Retinal pigment epithelial cell (primary cell): ENCODE results near the gene CMTM4.

ENCODE experiments used
- DNase-seq: peaks from one replicate; pipeline ENCODE4 v3.0.0-alpha.2; 2010; ENCODE audit warnings: low read depth
- H3K4me3 ChIP-seq: 2 replicates; pipeline ENCODE4 v1.5.1; 2011; ENCODE audit warnings: mild to moderate bottlenecking, low read length, control low read depth, moderate library complexity
- TF ChIP-seq, protein P1 (sequence below): conservative IDR thresholded peaks from 2 replicates; pipeline ENCODE4 v1.5.1; 2011; ENCODE audit warnings: low read depth, low read length, control low read depth, inconsistent platforms

The CMTM4 gene

DNA sequence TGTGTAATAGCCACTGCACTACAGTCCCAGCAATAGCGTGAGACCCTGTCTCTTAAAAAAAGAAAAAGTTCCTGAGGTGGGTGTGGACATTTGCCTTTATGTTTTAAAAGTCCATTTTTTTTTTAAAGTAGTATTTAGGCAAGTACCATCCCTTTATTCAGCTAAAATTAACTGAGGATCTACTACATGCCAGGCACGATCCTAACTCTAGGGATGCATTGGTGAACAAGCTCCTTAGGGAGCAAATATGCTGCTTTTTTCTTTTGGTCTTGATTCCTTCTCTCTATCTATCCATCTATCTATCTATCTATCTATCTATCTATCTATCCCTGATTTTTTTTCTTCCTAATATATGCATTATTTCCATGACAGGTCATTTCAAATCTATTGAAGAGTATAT is 47.4 kb downstream of the CMTM4 start:
- no peak overlapping the region for H3K4me3 ChIP-seq
- TF ChIP-seq, protein P1, sequence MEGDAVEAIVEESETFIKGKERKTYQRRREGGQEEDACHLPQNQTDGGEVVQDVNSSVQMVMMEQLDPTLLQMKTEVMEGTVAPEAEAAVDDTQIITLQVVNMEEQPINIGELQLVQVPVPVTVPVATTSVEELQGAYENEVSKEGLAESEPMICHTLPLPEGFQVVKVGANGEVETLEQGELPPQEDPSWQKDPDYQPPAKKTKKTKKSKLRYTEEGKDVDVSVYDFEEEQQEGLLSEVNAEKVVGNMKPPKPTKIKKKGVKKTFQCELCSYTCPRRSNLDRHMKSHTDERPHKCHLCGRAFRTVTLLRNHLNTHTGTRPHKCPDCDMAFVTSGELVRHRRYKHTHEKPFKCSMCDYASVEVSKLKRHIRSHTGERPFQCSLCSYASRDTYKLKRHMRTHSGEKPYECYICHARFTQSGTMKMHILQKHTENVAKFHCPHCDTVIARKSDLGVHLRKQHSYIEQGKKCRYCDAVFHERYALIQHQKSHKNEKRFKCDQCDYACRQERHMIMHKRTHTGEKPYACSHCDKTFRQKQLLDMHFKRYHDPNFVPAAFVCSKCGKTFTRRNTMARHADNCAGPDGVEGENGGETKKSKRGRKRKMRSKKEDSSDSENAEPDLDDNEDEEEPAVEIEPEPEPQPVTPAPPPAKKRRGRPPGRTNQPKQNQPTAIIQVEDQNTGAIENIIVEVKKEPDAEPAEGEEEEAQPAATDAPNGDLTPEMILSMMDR = no peak
- DNase-seq = no peak

DNA sequence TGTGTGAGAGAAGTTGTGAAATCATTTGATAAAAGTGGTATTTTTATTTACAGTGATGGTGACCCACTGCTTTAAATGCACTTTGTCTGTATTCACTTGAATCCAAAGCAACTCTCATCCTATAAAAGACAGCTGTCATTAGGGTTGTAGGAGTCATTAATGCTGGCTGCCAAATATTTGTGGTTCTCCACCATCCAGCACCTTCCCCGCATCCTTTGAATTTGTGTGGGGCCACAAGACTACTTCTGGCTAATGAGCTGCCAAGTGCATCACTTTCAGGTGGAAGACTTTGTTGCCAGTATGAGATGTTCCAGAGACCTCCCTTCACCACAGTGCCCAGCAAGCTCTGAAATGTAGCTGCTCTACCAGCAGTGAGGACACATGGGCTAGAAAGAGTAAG is 48.7 kb downstream of the CMTM4 start:
- TF ChIP-seq, protein P1 = no peak
- no peak for DNase-seq
- no peak overlapping the region for H3K4me3 ChIP-seq

DNA sequence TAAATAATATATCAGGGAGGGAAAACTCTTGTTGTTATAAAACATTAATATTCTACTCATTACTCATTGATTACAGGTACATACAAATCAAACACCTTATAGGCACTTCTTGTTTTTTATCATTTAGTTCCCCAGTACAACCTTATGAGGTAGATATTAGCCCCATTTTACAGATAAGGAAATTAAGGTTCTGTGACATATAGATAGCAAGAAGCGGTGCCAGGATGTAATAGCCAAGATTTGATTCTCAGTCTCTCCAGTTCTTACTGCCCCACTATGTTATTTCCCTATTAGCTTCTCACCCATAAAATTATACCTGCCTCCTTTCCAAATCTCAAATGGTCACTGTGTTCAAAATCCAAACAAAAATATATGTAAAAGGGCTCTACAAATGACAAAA is 55.2 kb downstream of the CMTM4 start:
- no peak overlapping the region for H3K4me3 ChIP-seq
- no peak for DNase-seq
- TF ChIP-seq, protein P1 = no peak

DNA sequence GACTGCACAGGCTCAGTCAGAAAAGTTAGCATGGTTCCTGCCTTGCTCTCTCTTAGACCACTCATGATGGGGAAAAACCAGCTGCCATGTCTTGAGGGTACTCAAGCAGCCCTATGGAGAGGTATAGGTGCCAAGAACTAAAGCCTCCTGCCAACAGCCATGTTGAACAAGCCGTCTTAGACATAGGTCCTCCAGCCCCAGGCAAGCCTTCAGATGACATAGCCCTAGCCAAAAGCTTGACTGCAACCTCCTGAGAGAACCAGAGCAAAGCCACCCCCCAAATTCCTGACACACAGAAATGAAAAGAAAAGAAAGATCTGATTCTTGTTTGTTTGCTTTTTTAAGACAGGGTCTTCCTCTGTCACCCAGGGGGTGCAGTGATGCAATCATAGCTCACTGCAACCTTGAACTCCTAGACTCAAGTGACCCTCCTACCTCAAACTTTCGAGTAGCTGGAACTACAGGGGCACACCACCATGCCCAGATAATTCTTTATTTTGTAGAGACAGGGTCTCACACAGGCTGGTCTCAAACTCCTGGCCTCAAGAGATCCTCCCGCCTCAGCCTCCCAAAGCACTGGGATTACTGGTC is 55.7 kb downstream of the CMTM4 start:
- no peak overlapping the region for H3K4me3 ChIP-seq
- TF ChIP-seq, protein P1 = no peak
- DNase-seq = no peak

DNA sequence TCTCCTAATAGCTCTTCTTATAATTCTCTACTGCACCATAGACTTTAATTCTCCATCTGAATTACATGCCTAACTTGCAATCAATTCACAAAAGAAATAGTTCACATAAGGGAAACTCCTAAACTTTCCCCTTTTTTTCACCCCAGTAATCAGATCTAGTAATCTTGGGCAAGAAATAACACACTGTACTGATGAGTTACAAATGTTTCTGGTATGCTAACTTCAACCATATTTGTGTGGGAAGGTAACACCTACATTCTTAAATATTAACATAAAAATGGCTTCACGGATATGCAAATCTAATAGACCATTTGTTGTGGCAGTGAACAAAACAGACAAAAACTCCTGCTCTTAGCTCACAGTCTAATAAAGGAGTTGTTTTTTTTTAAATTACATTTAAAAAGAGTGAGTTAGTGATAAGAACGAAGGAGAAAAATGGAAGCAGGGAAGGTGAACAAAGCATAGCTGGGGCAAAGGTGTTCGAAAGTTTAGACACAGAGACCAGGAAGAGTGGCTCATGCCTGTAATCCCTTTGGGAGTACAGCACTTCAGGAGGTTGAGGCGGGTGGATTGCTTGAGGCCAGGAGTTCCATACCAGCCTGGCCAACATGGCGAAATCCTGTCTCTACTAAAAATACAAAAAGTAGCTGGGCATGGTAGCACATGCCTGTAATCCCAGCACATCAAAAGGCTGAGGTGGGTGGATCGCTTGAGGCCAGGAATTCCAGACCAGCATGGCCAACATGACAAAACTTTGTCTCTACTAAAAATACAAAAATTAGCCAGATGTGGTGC is 57.3 kb downstream of the CMTM4 start:
- H3K4me3 ChIP-seq = no peak overlapping the region
- TF ChIP-seq, protein P1 = no peak
- no peak for DNase-seq

DNA sequence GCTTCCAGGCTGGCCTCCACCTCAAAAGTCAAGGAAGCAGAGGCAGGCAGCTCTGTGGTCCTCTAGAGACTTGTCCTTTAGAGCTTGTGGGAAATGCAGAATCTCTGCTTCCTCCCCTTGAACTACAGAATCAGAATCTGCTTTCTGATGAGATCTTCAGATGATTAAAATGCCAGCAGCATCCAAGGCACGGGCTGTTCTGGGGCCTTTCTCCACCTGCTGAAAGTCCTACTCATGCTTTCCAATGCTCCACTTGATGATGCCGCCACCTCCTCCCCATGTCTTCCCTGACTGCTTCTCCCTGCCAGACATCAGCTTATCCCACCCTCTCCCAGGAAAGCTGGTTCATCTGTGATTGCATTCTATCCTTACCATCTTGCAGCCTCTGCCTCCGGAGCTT is 58.7 kb downstream of the CMTM4 start:
- DNase-seq = no peak
- TF ChIP-seq, protein P1 = no peak
- no peak overlapping the region for H3K4me3 ChIP-seq

DNA sequence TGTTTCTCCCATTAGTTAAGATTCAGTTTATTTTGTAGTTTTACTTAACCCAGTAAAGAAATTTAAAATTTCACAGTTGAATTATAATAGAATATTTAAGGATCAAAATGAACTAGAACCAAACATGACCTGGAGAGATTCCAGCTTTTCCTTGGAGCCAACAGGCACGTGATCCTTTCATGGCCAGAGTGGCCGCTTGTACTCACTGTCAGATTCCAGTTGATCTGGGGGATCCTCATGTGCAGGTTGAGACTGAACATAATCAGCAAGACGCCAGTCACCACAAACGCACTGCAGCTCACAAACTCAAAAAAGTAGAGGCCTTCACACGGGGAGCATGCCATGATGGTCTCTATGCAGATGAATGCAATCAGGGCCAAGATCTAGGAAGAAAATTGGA is 60.3 kb downstream of the CMTM4 start:
- H3K4me3 ChIP-seq = no peak overlapping the region
- TF ChIP-seq, protein P1 = no peak
- no peak for DNase-seq
